ENCODE measurements around the gene POLR3G. TPM values are rescaled to one million over a fixed set of nuclear protein-coding genes. Genes with fewer than 3 reads are reported as not detected.

The POLR3G gene
- total RNA-seq, 1 donor from 2014 or later = 7.7 TPM

- no peak for ATAC-seq
Observed at GRCh38 chr5:90504743-90505142, 30.1 kb downstream of the POLR3G start.

GRCh38 chr5:90506221-90506620, 31.6 kb downstream of the POLR3G start:
- no peak for ATAC-seq

- ATAC-seq = no peak
Observed at GRCh38 chr5:90510438-90510837, 35.8 kb downstream of the POLR3G start.

- ATAC-seq = no peak
Observed at GRCh38 chr5:90514520-90514919, 39.9 kb downstream of the POLR3G start.

- peak; percentile 41 for ATAC-seq
Observed at GRCh38 chr5:90518661-90519060, 44.0 kb downstream of the POLR3G start.

- no peak for ATAC-seq
Observed at GRCh38 chr5:90519081-90519480, 44.4 kb downstream of the POLR3G start.

- peak; percentile 3 for ATAC-seq
Observed at GRCh38 chr5:90528601-90529193, 54.0 kb downstream of the POLR3G start.

GRCh38 chr5:90529194-90529938, 54.7 kb downstream of the POLR3G start, which contains the start of gene LYSMD3:
Gene LYSMD3, minus strand, starts transcription at chr5:90529584. Its CDS starts 4,295 bp downstream, at chr5:90525289.
- peak; percentile 100 for ATAC-seq

- peak; percentile 67 for ATAC-seq
Observed at GRCh38 chr5:90529939-90530677, 55.4 kb downstream of the POLR3G start.

GRCh38 chr5:90530736-90531487, 56.2 kb downstream of the POLR3G start:
- no peak for ATAC-seq

GRCh38 chr5:90533794-90534193, 59.1 kb downstream of the POLR3G start:
- ATAC-seq = no peak

GRCh38 chr5:90534922-90535321, 60.3 kb downstream of the POLR3G start:
- no peak for ATAC-seq

GRCh38 chr5:90542827-90543519, 68.3 kb downstream of the POLR3G start:
- no peak for ATAC-seq

GRCh38 chr5:90545511-90545910, 70.8 kb downstream of the POLR3G start:
- no peak for ATAC-seq

GRCh38 chr5:90546216-90546837, 71.7 kb downstream of the POLR3G start:
- ATAC-seq = no peak

- no peak for ATAC-seq
Observed at GRCh38 chr5:90547072-90547536, 72.4 kb downstream of the POLR3G start.

- ATAC-seq = no peak
Observed at GRCh38 chr5:90548069-90548593, 73.5 kb downstream of the POLR3G start.

- no peak for ATAC-seq
Observed at GRCh38 chr5:90549223-90549622, 74.6 kb downstream of the POLR3G start.

GRCh38 chr5:90549729-90550275, 75.1 kb downstream of the POLR3G start:
- ATAC-seq = no peak

GRCh38 chr5:90550963-90551362, 76.3 kb downstream of the POLR3G start:
- ATAC-seq = no peak

GRCh38 chr5:90551376-90551775, 76.7 kb downstream of the POLR3G start:
- no peak for ATAC-seq
